Activated T-helper 2 cell treated with anti-CD3 and anti-CD28 coated beads, Interferon-gamma antibody, Interleukin-2, Interleukin-4, amounts not matched to agents 10 μg/mL and 5 μg/mL and 100 μg/mL, durations not matched to agents 14 hours and 24 hours and 36 hours (primary cell): ENCODE data around the gene NCKAP5. TPM values are rescaled to one million over a fixed set of nuclear protein-coding genes. Genes with fewer than 3 reads are reported as not detected.
"Not testable (repeated sequence)": the region's sequence is repeated elsewhere in the genome, so short reads cannot be mapped to it uniquely, and the experiment has no call there.

Source experiments
- DNase-seq: peaks from one replicate; pipeline ENCODE4 v3.0.0; 2021; ENCODE audit warnings: low spot score
- H3K27ac Mint-ChIP-seq: one replicate; pipeline ENCODE4 v1.8.0; 2021; ENCODE audit warnings: mixed read lengths
- H3K27me3 Mint-ChIP-seq: one replicate; pipeline ENCODE4 v1.8.0; 2021; ENCODE audit warnings: low read depth, mixed read lengths
- H3K36me3 Mint-ChIP-seq: one replicate; pipeline ENCODE4 v1.8.0; 2021; ENCODE audit warnings: low read depth, mixed read lengths
- H3K4me1 Mint-ChIP-seq: one replicate; pipeline ENCODE4 v1.8.0; 2021; ENCODE audit warnings: low read depth, mixed read lengths
- H3K4me3 Mint-ChIP-seq: one replicate; pipeline ENCODE4 v1.8.0; 2021; ENCODE audit warnings: low read depth, mild to moderate bottlenecking, moderate library complexity, mixed read lengths
- H3K9me3 Mint-ChIP-seq: one replicate; pipeline ENCODE4 v1.8.0; 2021; ENCODE audit warnings: mixed read lengths
- intact Hi-C: fragments of 100-400 bp; cut with micrococcal nuclease; formaldehyde crosslinking; loops from one replicate; pipeline ENCODE4 v1.15.1; 2023
- total RNA-seq: library from RNA; stranded (reverse); gene quantifications from 2 replicates; pipeline ENCODE4 v1.2.3, GENCODE V29; 2022

The NCKAP5 gene
- total RNA-seq, 1 donor from 2014 or later, result not detected

DNA sequence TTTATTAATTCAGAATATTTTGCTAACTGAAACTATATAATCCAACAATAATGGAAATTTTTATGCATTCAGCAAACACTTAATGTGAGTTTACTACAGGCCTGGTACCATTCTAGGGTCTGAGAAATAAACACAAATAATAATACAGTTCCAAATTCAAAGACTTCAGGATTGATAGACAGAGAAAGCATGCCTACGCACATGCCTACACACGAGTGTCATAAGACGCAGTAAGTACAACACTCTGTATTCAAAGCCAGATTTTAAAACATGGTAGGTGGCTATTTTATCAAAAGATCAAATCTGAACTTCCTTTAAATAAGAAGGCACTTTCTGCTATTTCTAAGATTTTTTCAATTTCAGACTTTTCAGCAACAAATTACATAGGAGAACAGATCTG lies 346.9 kb downstream of the NCKAP5 start:
- Mint-ChIP-seq H3K9me3 (no peaks in the 10 kb centered on the region), H3K27me3 (no peaks in the 10 kb centered on the region), H3K36me3 (no peaks in the 10 kb centered on the region), H3K27ac (no peak overlapping the region), H3K4me3 (no peak overlapping the region), H3K4me1 (no peaks in the 10 kb centered on the region)
- no peak for DNase-seq
- intact Hi-C loops, result no loop called here

DNA sequence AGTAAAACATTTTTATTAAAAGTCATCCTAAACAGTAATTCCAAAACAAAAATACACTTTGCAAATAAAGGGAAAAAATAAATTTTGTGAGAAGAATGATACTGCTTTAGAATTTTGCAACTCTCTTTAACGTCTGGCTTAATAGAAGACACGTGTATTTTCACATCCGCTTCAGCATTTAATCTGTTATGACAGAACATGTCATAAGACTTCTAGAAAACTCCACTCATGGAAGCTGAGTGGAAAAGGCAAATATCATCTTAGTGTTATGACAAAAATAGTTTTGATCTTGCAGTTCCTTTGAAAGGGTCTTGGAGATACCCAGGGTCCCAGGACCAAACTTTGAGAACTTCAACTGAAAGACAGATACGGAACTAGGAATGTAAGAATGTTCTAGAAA lies 350.1 kb downstream of the NCKAP5 start:
- no peak overlapping the region for H3K4me3 Mint-ChIP-seq
- intact Hi-C loops, result no loop called here
- H3K36me3 Mint-ChIP-seq, result no peaks in the 10 kb centered on the region
- no peak overlapping the region for H3K27ac Mint-ChIP-seq
- H3K27me3 Mint-ChIP-seq, result no peaks in the 10 kb centered on the region
- H3K9me3 Mint-ChIP-seq, result peaks cover 9% of the 10 kb centered on the region
- DNase-seq, result no peak
- no peaks in the 10 kb centered on the region for H3K4me1 Mint-ChIP-seq

DNA sequence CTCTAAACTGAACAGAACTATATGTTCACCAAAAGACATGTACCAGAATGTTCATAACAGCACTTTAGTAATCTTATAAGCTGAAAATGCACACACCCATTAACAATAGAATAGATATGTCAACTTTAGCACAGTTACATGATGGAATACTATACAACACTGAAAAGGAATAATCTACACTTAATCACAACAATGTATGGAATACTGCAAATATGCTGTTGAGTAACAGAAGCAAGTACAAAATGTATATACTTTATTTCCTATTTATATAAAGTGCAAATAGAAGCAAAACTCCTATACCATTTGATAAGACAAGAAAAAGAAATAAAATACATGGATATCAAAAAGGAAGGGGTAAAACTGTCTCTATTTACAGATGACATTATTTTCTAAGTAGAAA lies 352.8 kb downstream of the NCKAP5 start:
- DNase-seq, result no peak
- H3K4me1 Mint-ChIP-seq, result no peaks in the 10 kb centered on the region
- H3K27ac Mint-ChIP-seq, result no peak overlapping the region
- H3K9me3 Mint-ChIP-seq, result peaks cover 9% of the 10 kb centered on the region
- no peaks in the 10 kb centered on the region for H3K36me3 Mint-ChIP-seq
- intact Hi-C loops, result no loop called here
- no peak overlapping the region for H3K4me3 Mint-ChIP-seq
- H3K27me3 Mint-ChIP-seq, result no peaks in the 10 kb centered on the region

DNA sequence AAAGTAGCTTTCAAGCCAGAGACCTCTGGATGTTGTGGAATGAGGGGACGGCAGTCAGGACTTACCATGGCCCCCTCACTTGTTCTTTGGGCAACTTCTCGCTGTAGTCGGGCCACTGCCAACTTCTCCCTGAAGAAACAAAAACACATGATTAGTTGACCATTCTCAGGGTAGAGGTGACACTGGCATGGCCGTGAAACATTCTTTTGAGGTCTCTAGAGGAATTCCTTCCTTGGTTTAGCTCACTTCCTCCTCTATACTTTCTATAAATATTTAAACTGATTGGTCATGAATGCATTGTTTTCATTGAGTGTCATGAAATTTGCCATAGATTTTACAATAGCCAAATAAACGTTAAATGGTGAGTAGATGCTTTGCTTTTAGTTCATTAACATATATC lies 354.6 kb downstream of the NCKAP5 start:
- H3K27me3 Mint-ChIP-seq, result no peaks in the 10 kb centered on the region
- no peak for DNase-seq
- H3K36me3 Mint-ChIP-seq, result no peaks in the 10 kb centered on the region
- H3K4me3 Mint-ChIP-seq, result no peak overlapping the region
- H3K4me1 Mint-ChIP-seq, result no peaks in the 10 kb centered on the region
- intact Hi-C loops, result no loop called here
- H3K27ac Mint-ChIP-seq, result no peak overlapping the region
- peaks cover 9% of the 10 kb centered on the region for H3K9me3 Mint-ChIP-seq

DNA sequence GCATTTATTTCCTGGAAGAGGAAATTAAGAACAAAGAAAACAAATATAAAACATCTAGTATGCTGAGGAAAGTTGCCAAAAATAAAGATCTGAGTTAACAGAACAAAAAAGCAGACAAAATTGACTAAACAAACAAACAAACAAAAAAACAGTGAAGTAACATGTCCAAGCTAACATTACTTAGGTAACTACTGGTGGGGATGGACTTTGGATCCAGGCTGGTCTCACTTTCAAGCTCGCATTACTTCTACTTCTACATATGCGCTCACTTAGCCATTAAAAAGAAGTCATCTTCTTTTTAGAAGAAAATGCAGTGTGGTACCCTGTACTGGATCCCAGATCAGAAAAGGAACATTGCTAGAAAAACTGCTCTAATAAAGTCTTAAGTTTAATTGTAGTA lies 358.9 kb downstream of the NCKAP5 start:
- no peak overlapping the region for H3K27ac Mint-ChIP-seq
- peaks cover 9% of the 10 kb centered on the region for H3K9me3 Mint-ChIP-seq
- no peak overlapping the region for H3K4me3 Mint-ChIP-seq
- no peaks in the 10 kb centered on the region for H3K27me3 Mint-ChIP-seq
- no peak for DNase-seq
- no peaks in the 10 kb centered on the region for H3K36me3 Mint-ChIP-seq
- intact Hi-C loops, result no loop called here
- no peaks in the 10 kb centered on the region for H3K4me1 Mint-ChIP-seq

DNA sequence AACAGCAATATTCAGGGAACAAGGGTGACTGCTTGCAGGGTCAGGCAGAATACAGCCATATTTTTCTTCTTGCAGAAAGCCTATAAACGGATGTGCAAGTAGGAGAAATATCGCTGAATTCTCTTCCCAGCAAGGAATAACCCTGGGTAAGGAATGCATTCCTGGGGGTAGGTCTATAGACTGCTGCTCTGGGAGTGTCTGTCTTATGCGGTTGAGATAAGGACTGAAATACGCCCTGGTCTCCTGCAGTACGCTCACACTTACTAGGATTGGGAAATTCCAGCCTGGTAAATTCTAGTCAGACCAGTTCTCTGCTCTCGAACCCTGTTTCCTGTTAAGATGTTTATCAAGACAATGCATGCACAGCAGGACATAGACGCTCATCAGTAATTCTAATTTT lies 361.6 kb downstream of the NCKAP5 start:
- H3K36me3 Mint-ChIP-seq, H3K27ac Mint-ChIP-seq, H3K27me3 Mint-ChIP-seq, H3K4me1 Mint-ChIP-seq, H3K9me3 Mint-ChIP-seq, DNase-seq, intact Hi-C loops, H3K4me3 Mint-ChIP-seq: not testable (repeated sequence)

DNA sequence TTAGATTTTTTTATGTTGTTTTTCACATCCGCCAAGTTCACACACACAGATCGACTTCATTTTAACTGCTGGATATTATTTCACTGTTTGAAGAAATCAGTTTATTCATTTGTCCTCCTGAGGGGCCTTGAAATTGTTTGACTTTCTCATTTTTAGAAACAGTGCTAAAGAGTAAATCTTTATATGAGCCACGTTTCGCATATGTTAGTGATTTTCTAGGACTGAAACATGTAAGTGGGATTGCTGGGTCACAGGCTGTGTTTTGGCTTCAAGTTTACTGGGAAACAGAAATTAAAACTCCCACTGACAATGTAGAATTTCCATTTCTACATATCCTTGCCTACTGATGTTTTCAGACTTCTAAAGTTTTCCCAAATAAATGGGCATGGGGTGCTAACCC lies 363.8 kb downstream of the NCKAP5 start:
- no peaks in the 10 kb centered on the region for H3K36me3 Mint-ChIP-seq
- peaks cover 13% of the 10 kb centered on the region for H3K9me3 Mint-ChIP-seq
- H3K4me1 Mint-ChIP-seq, result no peaks in the 10 kb centered on the region
- intact Hi-C loops, result no loop called here
- no peak overlapping the region for H3K27ac Mint-ChIP-seq
- no peak for DNase-seq
- H3K27me3 Mint-ChIP-seq, result no peaks in the 10 kb centered on the region
- no peak overlapping the region for H3K4me3 Mint-ChIP-seq

DNA sequence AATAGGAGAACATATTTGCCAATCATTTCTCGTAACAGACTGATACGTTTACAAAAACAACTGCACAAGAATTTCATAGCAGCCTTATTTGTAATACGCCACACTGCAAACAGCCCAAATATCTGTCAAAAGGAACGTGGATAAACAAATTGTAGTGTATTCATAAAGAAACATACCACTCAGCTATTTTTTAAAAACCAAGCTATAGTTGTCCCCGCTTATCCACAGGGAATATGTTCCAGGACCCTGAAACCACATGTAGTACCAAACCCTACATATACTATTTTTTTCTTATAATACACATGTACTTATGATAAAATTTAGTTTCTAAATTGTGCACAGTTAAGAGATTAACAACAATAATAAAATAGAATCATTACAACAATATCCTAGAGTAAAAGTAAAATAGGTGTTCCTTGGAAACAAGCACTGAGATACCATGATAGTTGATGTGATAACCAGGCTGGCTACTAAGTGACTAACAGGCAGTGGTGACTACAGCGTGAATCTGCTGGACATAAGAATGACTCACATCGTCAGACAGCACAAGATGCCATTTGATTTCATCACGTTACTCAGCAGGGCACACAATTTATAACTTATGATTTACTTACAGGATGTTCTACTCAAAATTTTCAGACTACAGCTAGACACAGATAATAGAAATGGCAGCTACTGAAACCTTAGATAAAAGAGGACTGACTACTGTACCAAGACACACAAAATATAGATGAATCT lies 367.4 kb downstream of the NCKAP5 start:
- H3K4me3 Mint-ChIP-seq, result no peak overlapping the region
- no peaks in the 10 kb centered on the region for H3K4me1 Mint-ChIP-seq

DNA sequence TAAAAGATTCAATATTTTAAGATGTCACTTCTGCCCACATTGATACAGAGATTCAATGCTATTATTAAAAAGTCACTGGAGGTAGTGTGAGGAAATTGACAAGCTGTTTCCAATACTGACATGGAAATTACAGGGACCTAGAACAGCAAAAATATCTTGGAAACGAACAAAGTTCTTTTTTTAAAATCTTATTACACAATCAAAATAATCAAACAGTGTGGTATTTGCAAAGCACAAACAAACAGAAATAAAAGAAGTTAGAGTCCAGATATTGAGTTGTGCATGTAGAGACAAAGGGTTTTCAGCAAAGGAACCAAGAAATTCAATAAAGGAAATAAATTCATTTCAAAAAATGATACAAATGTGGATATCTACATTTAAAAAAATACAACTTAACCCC lies 369.6 kb downstream of the NCKAP5 start:
- Mint-ChIP-seq H3K27me3 (no peaks in the 10 kb centered on the region), H3K36me3 (no peaks in the 10 kb centered on the region), H3K4me1 (no peaks in the 10 kb centered on the region), H3K4me3 (no peak overlapping the region), H3K9me3 (peaks cover 4% of the 10 kb centered on the region), H3K27ac (no peak overlapping the region)
- DNase-seq, result no peak
- intact Hi-C loops, result no loop called here

More for the DNA sequence above, 367.4 kb downstream of the NCKAP5 start:
- peaks cover 4% of the 10 kb centered on the region for H3K9me3 Mint-ChIP-seq
- no peak overlapping the region for H3K27ac Mint-ChIP-seq
- no peak for DNase-seq
- intact Hi-C loops, result no loop called here
- no peaks in the 10 kb centered on the region for H3K36me3 Mint-ChIP-seq
- H3K27me3 Mint-ChIP-seq, result no peaks in the 10 kb centered on the region

DNA sequence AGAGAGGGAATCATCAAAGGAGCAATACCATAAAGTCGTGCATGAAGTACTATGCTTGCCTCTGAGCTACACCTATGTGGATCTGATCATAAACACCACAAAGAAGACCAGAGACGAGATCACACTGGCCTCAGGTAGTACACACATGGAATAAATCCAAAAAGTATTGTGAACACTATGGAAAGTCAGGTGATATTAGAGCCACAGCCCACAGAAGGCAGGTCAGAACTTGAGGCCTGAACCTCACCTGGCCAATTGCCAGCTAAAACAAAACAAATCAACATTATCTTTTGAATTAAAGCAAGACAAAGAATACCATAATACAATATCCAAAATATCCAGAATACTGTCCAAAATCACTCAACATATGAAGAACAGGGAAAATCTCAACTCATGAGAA lies 371.1 kb downstream of the NCKAP5 start:
- Mint-ChIP-seq H3K9me3 (peaks cover 4% of the 10 kb centered on the region), H3K36me3 (no peaks in the 10 kb centered on the region), H3K4me1 (no peaks in the 10 kb centered on the region), H3K27me3 (no peaks in the 10 kb centered on the region), H3K4me3 (no peak overlapping the region), H3K27ac (no peak overlapping the region)
- no peak for DNase-seq
- intact Hi-C loops, result no loop called here

DNA sequence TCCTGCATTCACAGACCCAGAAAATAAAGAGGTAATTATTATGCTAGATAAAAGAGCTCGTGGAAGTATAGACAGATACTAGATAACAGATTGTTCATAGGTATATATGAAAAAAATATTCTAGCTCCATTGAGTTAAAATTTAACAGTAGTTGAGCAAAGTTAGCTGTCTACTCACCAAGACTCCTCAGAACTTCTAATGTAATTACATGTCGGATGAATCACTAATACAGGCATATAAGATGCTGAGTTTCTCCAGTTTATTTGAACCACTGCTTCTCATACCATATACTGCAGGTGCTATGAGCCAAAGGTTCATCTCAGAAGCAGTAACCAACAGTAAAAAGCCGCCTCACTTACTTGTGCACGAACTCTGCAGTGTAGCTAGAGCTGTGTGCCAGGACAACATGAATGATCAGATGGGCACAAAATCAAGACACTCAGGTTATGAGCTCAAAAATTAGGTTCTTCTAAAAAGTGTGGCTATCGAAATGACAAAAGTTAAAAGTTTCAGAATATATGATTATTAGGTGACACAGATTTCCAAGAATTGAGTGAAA lies 373.4 kb downstream of the NCKAP5 start:
- intact Hi-C loops, result no loop called here
- H3K27me3 Mint-ChIP-seq, result no peaks in the 10 kb centered on the region
- H3K36me3 Mint-ChIP-seq, result no peaks in the 10 kb centered on the region
- no peaks in the 10 kb centered on the region for H3K9me3 Mint-ChIP-seq
- no peaks in the 10 kb centered on the region for H3K4me1 Mint-ChIP-seq
- no peak for DNase-seq
- H3K27ac Mint-ChIP-seq, result no peak overlapping the region
- no peak overlapping the region for H3K4me3 Mint-ChIP-seq

DNA sequence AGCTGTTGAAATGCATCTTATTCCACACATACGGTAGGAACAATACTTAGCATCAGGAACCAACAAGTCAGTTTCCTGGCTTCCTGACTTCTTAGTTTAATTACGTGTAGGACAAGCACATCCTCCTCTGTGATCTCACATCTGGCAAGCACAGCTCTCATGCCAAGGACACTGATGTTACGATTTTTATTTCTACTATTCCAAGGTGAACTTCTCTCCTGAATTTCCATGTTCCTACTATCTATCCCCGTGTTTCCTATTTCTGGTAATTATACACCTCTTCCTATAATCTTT lies 374.0 kb downstream of the NCKAP5 start:
- no peaks in the 10 kb centered on the region for H3K9me3 Mint-ChIP-seq
- no peaks in the 10 kb centered on the region for H3K4me1 Mint-ChIP-seq
- H3K4me3 Mint-ChIP-seq, result no peak overlapping the region
- DNase-seq, result no peak
- no peak overlapping the region for H3K27ac Mint-ChIP-seq
- no peaks in the 10 kb centered on the region for H3K36me3 Mint-ChIP-seq
- H3K27me3 Mint-ChIP-seq, result no peaks in the 10 kb centered on the region
- intact Hi-C loops, result no loop called here

DNA sequence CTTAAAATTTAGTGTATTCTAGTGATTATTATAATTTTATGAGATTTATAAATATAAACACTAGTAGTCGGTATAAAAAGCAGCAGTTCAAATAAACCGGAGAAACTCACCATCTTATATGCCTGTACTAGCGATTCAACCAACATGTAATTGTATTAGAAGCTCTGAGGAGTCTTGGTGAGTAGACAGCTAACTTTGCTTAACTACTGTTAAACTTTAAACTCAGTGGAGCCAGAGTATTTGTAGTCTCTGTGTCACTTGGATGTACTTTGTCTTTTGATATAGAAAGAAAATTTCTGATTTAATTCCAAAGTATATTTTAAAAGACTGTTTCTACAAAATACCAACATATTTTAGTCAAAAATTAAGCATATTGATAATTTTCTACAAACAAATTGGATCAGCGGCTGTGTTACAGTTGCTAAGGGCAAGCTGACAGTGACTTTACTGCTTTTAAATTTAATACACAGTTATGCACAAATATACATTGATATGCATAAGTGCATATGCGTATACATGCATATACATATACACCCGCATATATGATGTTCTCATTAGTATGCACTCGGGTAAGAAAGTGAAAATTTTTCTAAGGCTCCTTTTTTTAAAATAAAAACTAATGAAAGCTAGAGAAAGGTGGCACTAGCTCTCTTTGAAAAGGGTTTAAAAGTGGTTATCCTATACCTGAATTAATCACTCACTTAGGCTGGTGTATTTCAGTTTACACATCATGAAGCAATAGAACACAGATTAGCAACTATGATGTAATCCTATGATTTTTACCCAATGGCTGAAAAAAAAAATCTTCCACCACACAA lies 374.5 kb downstream of the NCKAP5 start:
- Mint-ChIP-seq H3K27me3 (no peaks in the 10 kb centered on the region), H3K4me3 (no peak overlapping the region), H3K9me3 (peaks cover 1% of the 10 kb centered on the region), H3K27ac (no peak overlapping the region), H3K4me1 (no peaks in the 10 kb centered on the region), H3K36me3 (no peaks in the 10 kb centered on the region)
- no peak for DNase-seq
- intact Hi-C loops, result no loop called here
